Measurements from ENCODE around the gene ATXN7L1.

DNA sequence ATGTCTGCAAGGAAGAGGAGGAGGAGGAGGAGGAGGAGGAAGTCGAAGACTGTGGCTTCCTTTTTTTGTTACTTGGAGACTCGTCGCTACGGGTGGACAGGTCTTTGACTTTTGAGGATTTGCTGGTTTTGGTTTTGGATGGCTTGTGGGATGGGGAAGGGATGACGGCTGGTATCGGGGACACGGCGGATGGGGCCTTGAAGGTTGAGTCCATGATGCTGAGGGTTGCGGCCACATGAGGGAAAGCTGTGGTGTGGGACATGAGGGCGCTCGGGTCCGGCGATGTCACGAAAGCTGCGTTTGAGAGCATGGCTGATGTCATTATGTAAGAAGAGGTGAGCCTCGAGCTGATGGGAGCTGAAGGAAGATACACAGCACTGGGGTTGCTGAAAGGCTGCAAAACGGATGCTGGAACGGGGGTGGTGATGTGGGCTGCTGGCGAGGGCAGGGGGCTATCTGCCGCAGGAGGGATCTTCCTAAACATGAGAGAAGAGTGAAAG, 262.0 kb downstream of the ATXN7L1 start:
- TF ChIP-seq POLR2A (IDR thresholded peaks at IDR 0.05) (no peak), CTCF (IDR thresholded peaks at IDR 0.05) (no peak), EP300 (IDR thresholded peaks at IDR 0.05; ENCODE audit: low read depth) (no peak), POLR2AphosphoS5 (IDR thresholded peaks at IDR 0.05) (no peak)
